Nephron progenitor cell (in vitro differentiated cells): ENCODE data around the gene DUSP19.

Source experiments
- DNase-seq: peaks from one replicate; pipeline ENCODE4 v3.0.0; 2021
- H3K27ac Mint-ChIP-seq: 2 replicates; pipeline ENCODE4 v1.8.0; 2021; ENCODE audit warnings: mild to moderate bottlenecking, moderate library complexity, mixed read lengths
- H3K27me3 Mint-ChIP-seq: 2 replicates; pipeline ENCODE4 v1.8.0; 2021; ENCODE audit warnings: mild to moderate bottlenecking, low read depth, mixed read lengths; ENCODE audit not compliant: poor library complexity
- H3K36me3 Mint-ChIP-seq: 2 replicates; pipeline ENCODE4 v1.8.0; 2021; ENCODE audit warnings: low read depth, mixed read lengths
- H3K4me1 Mint-ChIP-seq: 2 replicates; pipeline ENCODE4 v1.8.0; 2021; ENCODE audit warnings: mixed read lengths
- H3K4me3 Mint-ChIP-seq: 2 replicates; pipeline ENCODE4 v1.8.0; 2021; ENCODE audit warnings: mild to moderate bottlenecking, moderate library complexity, mixed read lengths
- H3K9me3 Mint-ChIP-seq: 2 replicates; pipeline ENCODE4 v1.8.0; 2021; ENCODE audit warnings: mild to moderate bottlenecking, moderate library complexity, mixed read lengths
- CTCF ChIP-seq: fragments of 200-600 bp; sonication (generic); IDR thresholded peaks from 2 replicates; pipeline ENCODE4 v1.5.0; 2021; ENCODE audit warnings: antibody characterized with exemption

Gene DUSP19

GRCh38 chr2:183078464-183079138 is at the start of gene DUSP19:
TSS of gene DUSP19 (plus strand) at chr2:183078747. CDS start at chr2:183078934, 187 bp downstream.
- H3K27ac Mint-ChIP-seq = no peak within 1 kb of the TSS
- TF ChIP-seq CTCF = no peak
- H3K36me3 Mint-ChIP-seq = no peaks in the 10 kb centered on the region
- peaks cover 11% of the 10 kb centered on the region for H3K27me3 Mint-ChIP-seq
- no peaks in the 10 kb centered on the region for H3K9me3 Mint-ChIP-seq
- peak; percentile 88 for DNase-seq
- H3K4me1 Mint-ChIP-seq = peaks cover 16% of the 10 kb centered on the region
- H3K4me3 Mint-ChIP-seq = peak within 1 kb of the TSS; percentile 86

- Mint-ChIP-seq H3K4me1 (peaks cover 33% of the 10 kb centered on the region), H3K9me3 (no peaks in the 10 kb centered on the region), H3K4me3 (no peak overlapping the region), H3K36me3 (peaks cover 8% of the 10 kb centered on the region), H3K27ac (peak overlapping the region; percentile 35), H3K27me3 (no peaks in the 10 kb centered on the region)
- no peak for TF ChIP-seq CTCF
- DNase-seq = no peak
These were observed 49.3 kb upstream of the DUSP19 start for GRCh38 chr2:183029219-183029618.

- peaks cover 53% of the 10 kb centered on the region for H3K4me1 Mint-ChIP-seq
- peak overlapping the region; percentile 11 for H3K27ac Mint-ChIP-seq
These were observed 46.4 kb upstream of the DUSP19 start for GRCh38 chr2:183031911-183032794.

GRCh38 chr2:183033951-183034350 is 44.6 kb upstream of the DUSP19 start:
- Mint-ChIP-seq H3K4me3 (peak overlapping the region; percentile 52), H3K36me3 (peaks cover 8% of the 10 kb centered on the region), H3K9me3 (no peaks in the 10 kb centered on the region), H3K27ac (peak overlapping the region; percentile 47), H3K4me1 (peaks cover 58% of the 10 kb centered on the region), H3K27me3 (no peaks in the 10 kb centered on the region)
- no peak for DNase-seq
- TF ChIP-seq CTCF = no peak

More at GRCh38 chr2:183031911-183032794, 46.4 kb upstream of the DUSP19 start:
- no peak for DNase-seq
- H3K36me3 Mint-ChIP-seq = peaks cover 8% of the 10 kb centered on the region
- H3K4me3 Mint-ChIP-seq = no peak overlapping the region
- H3K27me3 Mint-ChIP-seq = no peaks in the 10 kb centered on the region
- no peaks in the 10 kb centered on the region for H3K9me3 Mint-ChIP-seq
- no peak for TF ChIP-seq CTCF

- H3K9me3 Mint-ChIP-seq = no peaks in the 10 kb centered on the region
- peaks cover 56% of the 10 kb centered on the region for H3K4me1 Mint-ChIP-seq
- H3K36me3 Mint-ChIP-seq = no peaks in the 10 kb centered on the region
- no peak for TF ChIP-seq CTCF
- H3K27ac Mint-ChIP-seq = no peak overlapping the region
- peak overlapping the region; percentile 87 for H3K4me3 Mint-ChIP-seq
- peaks cover 5% of the 10 kb centered on the region for H3K27me3 Mint-ChIP-seq
- DNase-seq = no peak
These were observed 43.7 kb upstream of the DUSP19 start for GRCh38 chr2:183034806-183035205.
